ENCODE results near the gene ACKR2. TPM values are rescaled to one million over a fixed set of nuclear protein-coding genes. Genes with fewer than 3 reads are reported as not detected.
A peak's percentile ranks its signal among the peaks of the same experiment; 100 is the strongest.

ACKR2 gene
- total and polyA plus RNA-seq, 2 experiments from 2014 or later: 0.15 to 2.8 TPM

DNA sequence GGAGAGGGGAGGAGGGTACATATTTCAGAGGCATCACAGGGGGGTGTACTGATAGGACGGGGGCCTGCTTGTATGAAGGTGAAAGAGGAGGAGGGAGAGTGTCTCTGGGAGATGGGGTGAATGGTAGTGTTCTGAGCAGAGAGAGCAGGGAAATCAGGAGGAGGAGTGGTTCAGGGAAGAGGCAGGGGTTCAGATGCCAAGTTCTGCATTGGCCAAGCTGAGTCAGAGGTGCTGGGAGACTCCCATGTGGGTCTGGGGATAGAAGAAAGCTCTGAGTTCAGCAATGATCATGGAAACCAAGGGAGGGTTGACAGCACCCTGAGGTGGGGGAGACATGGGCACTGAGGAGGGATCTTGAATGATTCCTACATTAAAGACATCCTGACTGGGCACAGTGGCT, 63.5 kb downstream of the ACKR2 start:
- DNase-seq (ENCODE audit: low read depth in 1 of 2, low spot score in 1 of 2): peak in 1 of 2 donors; percentile 27
- Histone ChIP-seq H3K4me1 (ENCODE audit: low read depth) (peaks cover 10% of the 10 kb centered on the region), H3K27me3 (peaks cover 1% of the 10 kb centered on the region), H3K27ac (no peak overlapping the region), H3K4me3 (no peak overlapping the region), H3K36me3 (no peaks in the 10 kb centered on the region), H3K9me3 (ENCODE audit: low read depth) (no peaks in the 10 kb centered on the region)
- TF ChIP-seq, protein P1, sequence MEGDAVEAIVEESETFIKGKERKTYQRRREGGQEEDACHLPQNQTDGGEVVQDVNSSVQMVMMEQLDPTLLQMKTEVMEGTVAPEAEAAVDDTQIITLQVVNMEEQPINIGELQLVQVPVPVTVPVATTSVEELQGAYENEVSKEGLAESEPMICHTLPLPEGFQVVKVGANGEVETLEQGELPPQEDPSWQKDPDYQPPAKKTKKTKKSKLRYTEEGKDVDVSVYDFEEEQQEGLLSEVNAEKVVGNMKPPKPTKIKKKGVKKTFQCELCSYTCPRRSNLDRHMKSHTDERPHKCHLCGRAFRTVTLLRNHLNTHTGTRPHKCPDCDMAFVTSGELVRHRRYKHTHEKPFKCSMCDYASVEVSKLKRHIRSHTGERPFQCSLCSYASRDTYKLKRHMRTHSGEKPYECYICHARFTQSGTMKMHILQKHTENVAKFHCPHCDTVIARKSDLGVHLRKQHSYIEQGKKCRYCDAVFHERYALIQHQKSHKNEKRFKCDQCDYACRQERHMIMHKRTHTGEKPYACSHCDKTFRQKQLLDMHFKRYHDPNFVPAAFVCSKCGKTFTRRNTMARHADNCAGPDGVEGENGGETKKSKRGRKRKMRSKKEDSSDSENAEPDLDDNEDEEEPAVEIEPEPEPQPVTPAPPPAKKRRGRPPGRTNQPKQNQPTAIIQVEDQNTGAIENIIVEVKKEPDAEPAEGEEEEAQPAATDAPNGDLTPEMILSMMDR (IDR thresholded peaks at IDR 0.05; ENCODE audit: low read depth, low read length): no peak

DNA sequence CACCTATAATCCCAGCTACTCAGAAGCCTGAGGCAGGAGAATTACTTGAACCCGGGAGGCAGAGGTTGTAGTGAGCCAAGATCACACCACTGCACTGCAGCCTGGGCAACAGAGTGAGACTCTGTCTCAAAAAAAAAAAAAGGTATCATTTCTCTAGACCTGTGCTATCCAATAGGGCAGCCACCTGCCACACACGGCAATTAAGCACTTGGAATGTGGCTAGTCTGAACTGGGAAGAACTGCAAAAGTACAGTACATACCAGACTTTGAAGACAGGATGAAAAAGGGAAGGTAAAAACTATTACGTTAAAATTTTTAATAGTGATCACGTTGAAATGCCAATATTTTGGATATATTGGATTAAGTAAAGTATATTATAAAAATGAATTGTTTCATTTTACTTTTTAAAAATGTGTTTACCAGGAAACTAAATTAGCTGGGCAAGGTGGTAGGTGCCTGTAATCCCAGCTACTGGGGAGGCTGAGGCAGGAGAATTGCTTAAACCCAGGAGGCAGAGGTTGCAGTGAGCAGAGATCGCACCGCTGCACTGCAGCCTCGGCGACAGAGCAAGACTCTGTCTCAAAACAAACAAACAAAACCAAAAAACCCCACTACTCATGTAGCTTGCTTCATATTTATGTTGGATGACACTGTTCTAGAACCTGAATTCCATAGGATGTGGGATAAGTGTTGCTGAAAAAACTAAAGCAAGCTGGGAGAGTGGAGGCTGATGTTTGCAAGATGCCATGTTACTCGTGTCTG, 64.2 kb downstream of the ACKR2 start:
- H3K9me3 ChIP-seq (ENCODE audit: low read depth): no peaks in the 10 kb centered on the region
- peaks cover 10% of the 10 kb centered on the region for H3K4me1 ChIP-seq (ENCODE audit: low read depth)
- H3K27ac ChIP-seq: no peak overlapping the region
- H3K36me3 ChIP-seq: no peaks in the 10 kb centered on the region
- no peak for DNase-seq (ENCODE audit: low read depth in 1 of 2, low spot score in 1 of 2)
- H3K4me3 ChIP-seq: no peak overlapping the region
- TF ChIP-seq, protein P1 (IDR thresholded peaks at IDR 0.05; ENCODE audit: low read depth, low read length): no peak
- H3K27me3 ChIP-seq: peaks cover 2% of the 10 kb centered on the region

DNA sequence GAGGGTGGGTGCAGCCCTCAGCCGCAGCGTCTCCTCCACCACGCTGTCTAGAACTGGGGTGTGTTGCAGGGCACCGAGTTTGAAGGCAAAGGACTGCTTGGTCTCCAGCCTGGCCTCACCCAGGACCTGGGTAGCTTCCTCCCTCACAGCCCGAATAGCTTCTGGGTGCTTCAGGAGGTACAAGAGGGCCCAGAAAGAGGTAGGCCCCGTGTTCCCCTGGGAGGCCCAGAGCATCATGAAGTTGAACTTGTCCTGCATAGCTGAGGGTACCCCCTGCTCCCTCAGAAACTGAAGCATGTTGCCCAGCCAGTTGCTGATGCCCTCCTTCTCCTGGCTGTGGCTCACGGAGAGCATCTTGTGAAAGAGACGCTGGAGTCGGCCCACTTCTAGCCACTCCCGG, 65.5 kb downstream of the ACKR2 start:
- no peak overlapping the region for H3K27ac ChIP-seq
- H3K9me3 ChIP-seq (ENCODE audit: low read depth): no peaks in the 10 kb centered on the region
- no peak for DNase-seq (ENCODE audit: low read depth in 1 of 2, low spot score in 1 of 2)
- peaks cover 2% of the 10 kb centered on the region for H3K27me3 ChIP-seq
- TF ChIP-seq, protein P1 (IDR thresholded peaks at IDR 0.05; ENCODE audit: low read depth, low read length): no peak
- peaks cover 10% of the 10 kb centered on the region for H3K4me1 ChIP-seq (ENCODE audit: low read depth)
- no peaks in the 10 kb centered on the region for H3K36me3 ChIP-seq
- H3K4me3 ChIP-seq: no peak overlapping the region

DNA sequence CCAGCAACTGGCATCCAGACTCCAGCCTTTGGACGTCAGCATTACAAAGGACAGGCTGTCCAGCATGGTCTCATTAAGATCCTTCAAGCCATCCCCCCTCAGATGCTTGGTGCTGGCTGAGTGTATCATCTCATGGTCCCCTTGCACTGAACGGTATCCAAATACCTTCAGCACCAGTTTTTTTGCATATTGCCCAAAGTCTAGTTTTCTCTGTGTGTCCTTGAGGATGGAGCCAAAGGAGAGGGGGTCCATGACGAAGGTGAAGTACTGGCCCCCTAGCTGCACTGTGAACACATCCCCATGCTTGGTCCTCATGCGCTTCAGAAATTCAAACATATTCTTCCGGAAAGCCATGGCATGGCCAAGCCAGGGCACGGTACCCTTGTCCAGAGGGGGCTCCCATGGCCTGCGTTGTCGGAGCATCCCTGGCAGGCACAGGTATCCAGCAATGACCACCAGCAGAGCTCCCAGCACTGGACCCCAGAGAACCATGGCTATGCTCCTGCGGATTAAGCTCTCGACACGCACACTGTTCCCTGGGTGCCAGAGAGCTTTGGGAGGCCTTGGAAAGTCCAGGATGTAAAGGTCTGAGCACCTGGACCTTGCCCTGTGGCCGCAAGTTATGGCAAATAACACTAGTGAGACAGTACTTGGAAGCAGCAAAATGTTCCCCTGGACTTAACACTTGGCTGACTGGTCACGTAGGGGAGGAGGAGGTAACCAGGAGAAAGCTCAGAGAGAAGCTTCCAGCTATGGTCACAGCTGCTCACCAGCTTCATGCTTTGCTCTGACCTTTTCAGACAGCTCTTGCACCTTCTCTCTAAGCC, 66.3 kb downstream of the ACKR2 start, which contains the start of gene CYP8B1:
Gene CYP8B1, minus strand, starts transcription at position 555 of the 827 bp plus-strand sequence. Its CDS starts 63 bp downstream, at position 492.
- no peaks in the 10 kb centered on the region for H3K9me3 ChIP-seq (ENCODE audit: low read depth)
- TF ChIP-seq, protein P1 (IDR thresholded peaks at IDR 0.05; ENCODE audit: low read depth, low read length): no peak
- H3K36me3 ChIP-seq: no peaks in the 10 kb centered on the region
- H3K27ac ChIP-seq: no peak within 1 kb of the TSS
- H3K4me1 ChIP-seq (ENCODE audit: low read depth): peaks cover 10% of the 10 kb centered on the region
- no peak within 1 kb of the TSS for H3K4me3 ChIP-seq
- no peak for DNase-seq (ENCODE audit: low read depth in 1 of 2, low spot score in 1 of 2)
- H3K27me3 ChIP-seq: peaks cover 2% of the 10 kb centered on the region

DNA sequence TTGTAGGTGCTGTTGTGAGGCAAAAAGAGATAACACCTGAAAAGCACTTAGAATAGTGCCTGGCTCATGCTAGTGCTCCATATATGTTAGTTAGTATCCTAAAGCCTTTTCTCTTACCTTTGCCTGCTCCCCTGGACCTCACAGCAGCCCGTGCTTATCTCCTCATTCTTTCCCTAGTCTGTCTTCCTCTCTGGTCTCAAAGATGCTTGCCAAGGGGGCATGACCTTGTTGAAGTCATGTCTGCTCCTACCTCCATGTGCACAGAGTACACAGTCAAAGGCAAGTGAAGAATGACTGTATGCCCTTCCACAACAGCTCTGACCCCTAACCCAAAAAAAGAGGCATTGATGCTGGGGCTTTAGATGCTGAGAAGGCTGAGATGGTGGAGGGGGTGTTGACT, 67.2 kb downstream of the ACKR2 start:
- no peaks in the 10 kb centered on the region for H3K9me3 ChIP-seq (ENCODE audit: low read depth)
- peaks cover 10% of the 10 kb centered on the region for H3K4me1 ChIP-seq (ENCODE audit: low read depth)
- peaks cover 2% of the 10 kb centered on the region for H3K27me3 ChIP-seq
- no peak overlapping the region for H3K4me3 ChIP-seq
- no peak overlapping the region for H3K27ac ChIP-seq
- TF ChIP-seq, protein P1 (IDR thresholded peaks at IDR 0.05; ENCODE audit: low read depth, low read length): no peak
- no peak for DNase-seq (ENCODE audit: low read depth in 1 of 2, low spot score in 1 of 2)
- no peaks in the 10 kb centered on the region for H3K36me3 ChIP-seq

All from cardiac muscle cell (in vitro differentiated cells and primary cell).